HG03520 (cell line): Measurements from ENCODE around the gene CD300A.
"Not testable (repeated sequence)": the region's sequence is repeated elsewhere in the genome, so short reads cannot be mapped to it uniquely, and the experiment has no call there.

ENCODE experiments used
- ATAC-seq: cut with Tn5 transposase; IDR thresholded peaks from one replicate; pipeline ENCODE4 v1.9.1; 2021; ENCODE audit warnings: mild to moderate bottlenecking, moderate library complexity; ENCODE audit not compliant: unreplicated experiment

CD300A gene

GRCh38 chr17:74516561-74517328 is 50.3 kb downstream of the CD300A start:
- no peak for ATAC-seq

GRCh38 chr17:74518413-74518981 is 52.1 kb downstream of the CD300A start:
- ATAC-seq: not testable (repeated sequence)

GRCh38 chr17:74520016-74520434 is 53.6 kb downstream of the CD300A start:
- ATAC-seq: no peak

- no peak for ATAC-seq
These were observed 54.5 kb downstream of the CD300A start for GRCh38 chr17:74520790-74521480.

- no peak for ATAC-seq
These were observed 55.3 kb downstream of the CD300A start for GRCh38 chr17:74521701-74522201.

GRCh38 chr17:74522381-74523105 is 56.1 kb downstream of the CD300A start:
- ATAC-seq: no peak

GRCh38 chr17:74523308-74523707 is 56.9 kb downstream of the CD300A start:
- ATAC-seq: no peak

GRCh38 chr17:74524653-74525464 is 58.4 kb downstream of the CD300A start:
- ATAC-seq: no peak

- ATAC-seq: no peak
These were observed 59.0 kb downstream of the CD300A start for GRCh38 chr17:74525465-74525725.

- ATAC-seq: no peak
These were observed 59.4 kb downstream of the CD300A start for GRCh38 chr17:74525781-74526288.

GRCh38 chr17:74526681-74527080 is 60.2 kb downstream of the CD300A start:
- ATAC-seq: no peak

- ATAC-seq: no peak
These were observed 60.6 kb downstream of the CD300A start for GRCh38 chr17:74527081-74527480.

- no peak for ATAC-seq
These were observed 61.3 kb downstream of the CD300A start for GRCh38 chr17:74527756-74528155.

GRCh38 chr17:74528491-74529199 is 62.2 kb downstream of the CD300A start:
- peak; percentile 75 for ATAC-seq

GRCh38 chr17:74529243-74529642 is 62.8 kb downstream of the CD300A start:
- no peak for ATAC-seq

- no peak for ATAC-seq
These were observed 64.4 kb downstream of the CD300A start for GRCh38 chr17:74530831-74531150.

GRCh38 chr17:74531231-74531761 is 64.9 kb downstream of the CD300A start, which contains the start of gene CD300LB:
Gene CD300LB, minus strand, starts transcription at chr17:74531475. Its CDS starts 125 bp downstream, at chr17:74531350.
- no peak for ATAC-seq

GRCh38 chr17:74532115-74532514 is 65.7 kb downstream of the CD300A start:
- ATAC-seq: no peak
